Measurements from ENCODE around the gene NFS1. TPM values are rescaled to one million over a fixed set of nuclear protein-coding genes. Genes with fewer than 3 reads are reported as not detected.
"Not testable (repeated sequence)": the region's sequence is repeated elsewhere in the genome, so short reads cannot be mapped to it uniquely, and the experiment has no call there.

NFS1 gene
- total and polyA plus RNA-seq, 4 donors: 30.1 to 55.2 (median 46.1) TPM

- H3K4me1 ChIP-seq (ENCODE audit: control insufficient read depth in 4 of 4, insufficient read depth in 4 of 4, low read length in 3 of 4); H3K9ac ChIP-seq (ENCODE audit: low read depth in 1 of 2, low read length in 2 of 2); H3K27ac ChIP-seq (ENCODE audit: low read depth in 1 of 2, low read length in 2 of 2); H3K27me3 ChIP-seq (ENCODE audit: control insufficient read depth in 4 of 4, insufficient read depth in 4 of 4, low read length in 3 of 4); H3K9me3 ChIP-seq (ENCODE audit: control insufficient read depth in 4 of 4, low read length in 3 of 4); H3K4me3 ChIP-seq (ENCODE audit: low read depth in 1 of 3, low read length in 3 of 3); DNase-seq (ENCODE audit: low spot score): not testable (repeated sequence)
- peaks cover 20 to 85% (median 79%) of the 10 kb centered on the region in 4 donors for H3K36me3 ChIP-seq (ENCODE audit: control insufficient read depth in 4 of 4, insufficient read depth in 3 of 4, low read depth in 1 of 4, low read length in 3 of 4)
- WGBS: 94% methylated on average over 17 of the region's 17 CpGs
Measured at GRCh38 chr20:35706591-35707529, 7.7 kb upstream of the NFS1 start.

GRCh38 chr20:35705894-35706293 is 6.7 kb upstream of the NFS1 start:
- H3K4me1 ChIP-seq (ENCODE audit: control insufficient read depth in 4 of 4, insufficient read depth in 4 of 4, low read length in 3 of 4); DNase-seq (ENCODE audit: low spot score); H3K27ac ChIP-seq (ENCODE audit: low read depth in 1 of 2, low read length in 2 of 2); H3K27me3 ChIP-seq (ENCODE audit: control insufficient read depth in 4 of 4, insufficient read depth in 4 of 4, low read length in 3 of 4); H3K4me3 ChIP-seq (ENCODE audit: low read depth in 1 of 3, low read length in 3 of 3); H3K9me3 ChIP-seq (ENCODE audit: control insufficient read depth in 4 of 4, low read length in 3 of 4); H3K9ac ChIP-seq (ENCODE audit: low read depth in 1 of 2, low read length in 2 of 2): not testable (repeated sequence)
- 92% methylated on average over 11 of the region's 11 CpGs for WGBS
- H3K36me3 ChIP-seq (ENCODE audit: control insufficient read depth in 4 of 4, insufficient read depth in 3 of 4, low read depth in 1 of 4, low read length in 3 of 4): peaks cover 20 to 76% (median 71%) of the 10 kb centered on the region in 4 donors

GRCh38 chr20:35704514-35705261 is 5.5 kb upstream of the NFS1 start:
- Histone ChIP-seq H3K4me3 (ENCODE audit: low read depth in 1 of 3, low read length in 3 of 3) (no peak overlapping the region), H3K27ac (ENCODE audit: low read depth in 1 of 2, low read length in 2 of 2) (no peak overlapping the region), H3K9me3 (ENCODE audit: control insufficient read depth in 4 of 4, low read length in 3 of 4) (no peaks in the 10 kb centered on the region), H3K4me1 (ENCODE audit: control insufficient read depth in 4 of 4, insufficient read depth in 4 of 4, low read length in 3 of 4) (peaks cover 0 to 16% (median 8%) of the 10 kb centered on the region in 4 donors), H3K36me3 (ENCODE audit: control insufficient read depth in 4 of 4, insufficient read depth in 3 of 4, low read depth in 1 of 4, low read length in 3 of 4) (peaks cover 20 to 65% (median 61%) of the 10 kb centered on the region in 4 donors), H3K9ac (ENCODE audit: low read depth in 1 of 2, low read length in 2 of 2) (no peak overlapping the region), H3K27me3 (ENCODE audit: control insufficient read depth in 4 of 4, insufficient read depth in 4 of 4, low read length in 3 of 4) (no peaks in the 10 kb centered on the region)
- no peak for DNase-seq (ENCODE audit: low spot score)
- WGBS: 93% methylated on average over 5 of the region's 5 CpGs
- TF ChIP-seq MAX (IDR thresholded peaks at IDR 0.05) (no peak), HNF4G (IDR thresholded peaks at IDR 0.05) (no peak), ATF3 (IDR thresholded peaks at IDR 0.05) (no peak), TAF1 (conservative IDR thresholded peaks at IDR 0.05) (no peak), RAD21 (IDR thresholded peaks at IDR 0.05) (no peak), ZBTB33 (IDR thresholded peaks at IDR 0.05) (no peak), JUND (IDR thresholded peaks at IDR 0.05) (no peak), GABPA (IDR thresholded peaks at IDR 0.05 in 1 of 2, conservative IDR thresholded peaks at IDR 0.05 in 1 of 2) (no peak), EGR1 (IDR thresholded peaks at IDR 0.05; ENCODE audit: low read depth in 2 of 2) (no peak), FOXA2 (IDR thresholded peaks at IDR 0.05) (no peak), CTCF (IDR thresholded peaks at IDR 0.05; ENCODE audit: low read depth, low read length, missing input control) (no peak), FOXA1 (IDR thresholded peaks at IDR 0.05) (no peak), RXRA (IDR thresholded peaks at IDR 0.05) (no peak), REST (IDR thresholded peaks at IDR 0.05) (no peak), YY1 (IDR thresholded peaks at IDR 0.05) (no peak), HNF4A (conservative IDR thresholded peaks at IDR 0.05) (no peak), SP1 (IDR thresholded peaks at IDR 0.05) (no peak), NR2F2 (IDR thresholded peaks at IDR 0.05) (no peak)

Measured in liver (tissue), 9 donors.